B cell (primary cell): Measurements from ENCODE around the gene PTPRT.

Experiments
- EZH2 ChIP-seq: IDR thresholded peaks from 2 replicates; pipeline ENCODE4 v1.6.1; 2012; ENCODE audit warnings: borderline replicate concordance, low read depth, mild to moderate bottlenecking, moderate library complexity, low read length; ENCODE audit not compliant: insufficient read depth, poor library complexity, severe bottlenecking
- TF ChIP-seq, protein P1 (sequence below): fragments of 200-600 bp; IDR thresholded peaks from one replicate; pipeline ENCODE4 v1.8.0; 2022; ENCODE audit warnings: antibody characterized with exemption, mild to moderate bottlenecking

DNA sequence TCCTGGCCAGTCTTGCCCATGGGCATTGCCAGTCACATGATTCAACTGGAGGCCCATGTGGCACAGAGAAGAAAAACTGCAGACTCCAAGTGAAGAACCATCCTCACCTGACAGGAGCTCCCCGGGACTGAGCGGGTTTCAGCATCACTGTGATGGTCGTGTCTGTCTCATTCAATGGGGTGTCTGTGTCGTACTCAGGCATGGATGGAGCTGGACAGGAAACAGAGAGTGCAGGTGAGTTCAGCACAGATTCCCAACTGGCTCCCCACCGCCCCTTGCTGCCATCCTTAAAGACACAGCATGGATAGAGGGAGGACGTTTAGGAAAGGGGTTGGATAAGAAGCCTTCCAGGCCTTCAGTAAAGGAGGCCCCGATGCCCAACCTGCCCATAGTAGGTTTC is 839.2 kb downstream of the PTPRT start:
- TF ChIP-seq EZH2: no peak
- TF ChIP-seq, protein P1, sequence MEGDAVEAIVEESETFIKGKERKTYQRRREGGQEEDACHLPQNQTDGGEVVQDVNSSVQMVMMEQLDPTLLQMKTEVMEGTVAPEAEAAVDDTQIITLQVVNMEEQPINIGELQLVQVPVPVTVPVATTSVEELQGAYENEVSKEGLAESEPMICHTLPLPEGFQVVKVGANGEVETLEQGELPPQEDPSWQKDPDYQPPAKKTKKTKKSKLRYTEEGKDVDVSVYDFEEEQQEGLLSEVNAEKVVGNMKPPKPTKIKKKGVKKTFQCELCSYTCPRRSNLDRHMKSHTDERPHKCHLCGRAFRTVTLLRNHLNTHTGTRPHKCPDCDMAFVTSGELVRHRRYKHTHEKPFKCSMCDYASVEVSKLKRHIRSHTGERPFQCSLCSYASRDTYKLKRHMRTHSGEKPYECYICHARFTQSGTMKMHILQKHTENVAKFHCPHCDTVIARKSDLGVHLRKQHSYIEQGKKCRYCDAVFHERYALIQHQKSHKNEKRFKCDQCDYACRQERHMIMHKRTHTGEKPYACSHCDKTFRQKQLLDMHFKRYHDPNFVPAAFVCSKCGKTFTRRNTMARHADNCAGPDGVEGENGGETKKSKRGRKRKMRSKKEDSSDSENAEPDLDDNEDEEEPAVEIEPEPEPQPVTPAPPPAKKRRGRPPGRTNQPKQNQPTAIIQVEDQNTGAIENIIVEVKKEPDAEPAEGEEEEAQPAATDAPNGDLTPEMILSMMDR: no peak
